Adipose tissue (tissue), 3 donors: ENCODE results near the gene C3. TPM values are rescaled to one million over a fixed set of nuclear protein-coding genes. Genes with fewer than 3 reads are reported as not detected.

ENCODE experiments used
- H3K27ac ChIP-seq: one replicate; pipeline ENCODE4 v1.5.1; 2013; ENCODE audit warnings: low read depth, low read length
- WGBS, 3 donors: extraction: QIAGEN DNeasy Blood & Tissue Kit; methylation state at CpG; one replicate each; pipeline ENCODE4 v1.1.7; 2013; 5-methylcytosine and 5-hydroxymethylcytosine counted together
- polyA plus RNA-seq, 3 donors: library from polyadenylated mRNA; stranded (reverse); fragments of 200-250 nt; gene quantifications; one replicate each; pipeline ENCODE4 v1.2.3, GENCODE V29; 2013
- donor health status: healthy with polysubstance abuse.
- donor health status: Bipolar disorder and iron deficiency.
- donor health status: healthy.

The C3 gene
- polyA plus RNA-seq, 3 donors = 538 to 982 (median 581) TPM

GRCh38 chr19:6735181-6735911 lies 14.9 kb upstream of the C3 start:
- no peak overlapping the region for H3K27ac ChIP-seq

GRCh38 chr19:6734096-6734696 lies 13.7 kb upstream of the C3 start:
- WGBS, 3 donors = 77 to 81% (median 79%) methylated on average over 20 of the region's 20 CpGs
- no peak overlapping the region for H3K27ac ChIP-seq

More at GRCh38 chr19:6735181-6735911, 14.9 kb upstream of the C3 start:
- 69 to 77% (median 73%) methylated on average over 15 of the region's 15 CpGs for WGBS, 3 donors

GRCh38 chr19:6733338-6734095 lies 13.1 kb upstream of the C3 start:
- 91 to 96% (median 96%) methylated on average over 26 to 29 of the region's 29 CpGs for WGBS, 3 donors
- no peak overlapping the region for H3K27ac ChIP-seq

- H3K27ac ChIP-seq = no peak overlapping the region
- 88 to 92% (median 92%) methylated on average over 20 to 21 of the region's 21 CpGs for WGBS, 3 donors
Measured at GRCh38 chr19:6732803-6733337, 12.4 kb upstream of the C3 start.

DNA sequence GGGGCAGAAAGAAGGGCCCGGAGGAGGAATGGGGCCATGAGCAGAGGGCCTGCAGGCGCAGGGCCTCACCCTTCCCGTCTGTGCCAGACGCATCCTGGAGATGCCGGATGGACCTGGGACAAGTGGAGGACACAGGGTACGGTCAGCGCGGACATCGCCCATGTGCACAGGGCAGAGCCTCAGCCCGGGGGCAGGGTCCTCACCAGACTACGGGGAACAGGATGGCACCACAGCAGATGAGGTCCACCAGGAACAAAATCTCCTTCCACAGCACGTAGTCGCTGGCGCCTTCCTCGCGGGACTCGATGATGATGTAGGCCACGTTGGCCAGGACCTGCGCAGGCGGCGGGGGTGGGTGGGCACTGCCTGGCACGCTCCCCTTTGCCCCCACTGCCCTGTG lies 11.4 kb upstream of the C3 start:
- no peak overlapping the region for H3K27ac ChIP-seq
- WGBS, 3 donors = 88 to 94% (median 93%) methylated on average over 22 of the region's 22 CpGs

DNA sequence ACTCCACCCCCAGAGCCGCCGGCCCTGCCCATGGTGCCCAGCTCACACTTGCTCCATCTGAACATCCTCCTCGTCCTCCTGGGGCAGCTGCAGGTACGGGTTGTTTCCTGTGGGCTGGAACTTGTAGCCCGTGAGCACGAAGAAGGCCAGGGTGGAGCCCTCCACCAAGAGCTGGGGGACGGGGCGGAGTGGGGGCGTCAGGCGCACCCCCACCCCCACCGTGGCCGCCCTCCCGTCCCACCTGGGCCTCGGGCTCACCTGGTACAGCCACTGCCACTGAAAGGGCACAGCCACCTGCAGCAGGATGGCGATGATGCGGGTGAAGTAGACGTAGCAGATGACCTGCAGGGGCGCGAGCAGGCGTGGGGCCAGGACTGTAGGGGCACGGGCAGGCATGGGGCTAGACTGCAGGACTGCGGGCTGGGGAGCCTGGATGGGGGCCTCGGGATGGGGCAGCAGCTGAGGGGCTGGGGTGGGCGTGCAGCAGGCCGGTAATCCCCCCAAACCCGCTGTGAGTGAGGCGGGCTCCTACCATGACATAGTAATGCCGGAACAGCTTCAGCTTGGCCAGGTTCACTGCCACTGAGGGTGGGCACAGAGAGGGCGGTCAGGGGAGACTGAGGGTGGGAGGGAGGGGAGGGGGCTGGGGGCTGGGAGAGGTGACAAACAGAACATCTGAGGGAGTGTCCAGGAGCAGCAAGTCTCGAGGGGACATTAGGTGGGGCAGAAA lies 10.7 kb upstream of the C3 start:
- WGBS, 3 donors = 85 to 91% (median 86%) methylated on average over 28 to 30 of the region's 30 CpGs
- H3K27ac ChIP-seq = no peak overlapping the region

- H3K27ac ChIP-seq = no peak overlapping the region
- 39 to 78% (median 71%) methylated on average over 26 to 27 of the region's 27 CpGs for WGBS, 3 donors
Measured at GRCh38 chr19:6730153-6730804, 9.8 kb upstream of the C3 start.

DNA sequence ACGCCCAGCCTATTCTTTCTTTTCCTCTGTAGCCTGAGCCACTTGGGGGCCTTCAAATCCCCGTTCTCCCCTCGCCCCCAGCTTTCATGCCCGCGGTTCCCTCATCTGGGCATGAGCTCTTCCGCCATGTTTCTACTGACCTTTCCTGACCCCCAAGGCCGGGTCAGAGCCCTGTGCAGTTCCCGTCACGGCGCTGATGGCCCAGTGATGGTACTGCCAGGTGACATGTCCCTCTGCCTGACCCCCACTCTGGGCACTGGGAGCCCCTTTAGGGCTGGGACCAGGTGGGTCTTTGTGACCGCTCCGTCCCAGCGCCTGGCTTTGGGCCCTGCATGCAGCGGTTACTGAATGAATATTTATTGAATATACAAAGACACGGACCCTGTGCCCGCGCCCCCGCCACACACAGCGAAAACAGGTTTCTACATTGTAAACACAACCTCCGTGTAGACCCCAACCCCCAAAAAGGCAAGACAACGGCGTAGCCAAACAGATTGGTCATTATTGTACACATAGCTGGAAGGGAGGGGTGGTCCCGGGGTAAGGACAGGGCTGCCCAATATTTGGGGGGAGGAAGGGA lies 9.2 kb upstream of the C3 start:
- no peak overlapping the region for H3K27ac ChIP-seq
- WGBS, 3 donors = 78 to 94% (median 90%) methylated on average over 23 of the region's 23 CpGs

GRCh38 chr19:6728346-6728745 lies 7.9 kb upstream of the C3 start:
- 15 to 42% (median 22%) methylated on average over 8 of the region's 8 CpGs for WGBS, 3 donors
- H3K27ac ChIP-seq = no peak overlapping the region

DNA sequence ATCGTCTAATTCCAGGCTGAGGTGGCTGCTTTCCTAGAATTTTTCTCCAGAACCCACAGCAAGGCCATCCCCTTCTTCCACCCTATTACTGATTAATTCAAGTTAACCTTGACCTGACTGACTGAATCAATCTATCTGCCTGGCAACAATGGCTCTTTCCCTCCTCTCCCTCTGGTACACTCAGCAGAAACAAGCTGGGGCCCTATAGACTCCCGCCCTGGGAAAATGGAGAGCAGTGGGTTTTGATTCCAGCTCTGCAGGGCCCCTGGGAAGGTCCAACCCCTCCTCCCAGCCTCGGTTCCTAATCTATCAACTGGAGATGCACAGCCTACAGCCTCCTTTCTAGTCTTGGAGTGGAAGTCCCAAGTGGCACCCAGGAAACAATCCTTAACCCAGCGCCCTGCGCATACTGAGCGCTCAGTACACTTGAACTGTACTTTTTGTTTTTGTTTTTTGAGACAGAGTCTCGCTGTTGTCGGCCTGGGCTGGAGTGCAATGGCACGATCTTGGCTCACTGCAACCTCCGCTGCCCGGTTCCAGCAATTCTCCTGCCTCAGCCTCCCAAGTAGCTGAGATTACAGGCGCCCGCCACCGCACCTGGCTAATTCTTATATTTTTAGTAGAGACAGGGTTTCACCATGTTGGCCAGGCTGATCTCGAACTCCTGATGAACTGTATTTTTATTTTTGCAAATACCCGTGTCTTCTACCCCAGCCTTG lies 5.2 kb upstream of the C3 start:
- 71 to 83% (median 83%) methylated on average over 16 of the region's 16 CpGs for WGBS, 3 donors
- no peak overlapping the region for H3K27ac ChIP-seq

GRCh38 chr19:6724631-6725492 lies 4.4 kb upstream of the C3 start:
- H3K27ac ChIP-seq = no peak overlapping the region

DNA sequence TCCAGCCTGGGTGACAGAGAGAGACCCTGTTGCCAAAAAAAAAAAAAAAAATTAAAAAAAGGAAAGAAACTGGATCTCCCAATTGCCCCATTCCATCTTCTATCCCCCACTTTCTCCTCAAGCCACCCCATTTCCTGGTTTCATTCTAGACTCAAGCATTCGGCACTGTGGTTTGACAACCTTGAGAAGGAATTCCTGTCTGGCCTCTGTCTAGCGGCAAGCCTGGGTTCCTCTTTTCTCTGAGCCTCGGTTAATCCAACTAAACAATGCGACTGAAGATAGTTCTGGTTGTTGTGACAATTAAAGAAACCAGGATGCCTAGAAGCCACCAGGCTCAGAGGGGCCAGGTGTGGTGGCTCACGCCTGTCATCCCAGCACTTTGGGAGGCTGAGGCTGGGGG lies 3.3 kb upstream of the C3 start:
- peak overlapping the region; percentile 48 for H3K27ac ChIP-seq
- 33 to 54% (median 43%) methylated on average over 5 of the region's 5 CpGs for WGBS, 3 donors

More at GRCh38 chr19:6724631-6725492, 4.4 kb upstream of the C3 start:
- WGBS, 3 donors = 51 to 63% (median 60%) methylated on average over 15 of the region's 15 CpGs

DNA sequence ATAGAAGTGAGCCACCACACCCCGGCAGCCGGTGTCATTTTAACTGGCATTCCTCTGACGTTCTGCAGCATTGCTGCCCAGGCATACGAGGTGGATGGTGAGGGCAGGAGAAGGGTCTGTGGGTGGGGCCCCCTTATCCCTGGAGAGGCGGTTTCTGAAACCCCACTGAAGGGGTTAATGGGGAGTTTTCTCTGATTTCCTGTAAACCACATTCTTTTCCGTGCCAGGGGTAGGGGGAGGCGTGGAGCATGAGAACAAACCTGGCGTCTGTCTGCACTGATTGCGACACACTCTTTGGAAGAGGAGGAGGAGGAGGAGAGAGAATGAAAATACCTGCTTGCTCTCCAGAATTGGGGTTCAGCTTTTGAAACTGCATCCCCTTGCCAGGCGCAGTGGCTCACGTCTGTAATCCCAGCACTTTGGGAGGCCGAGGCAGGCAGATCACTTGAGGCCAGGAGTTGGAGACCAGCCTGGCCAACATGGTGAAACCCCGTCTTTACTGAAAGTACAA lies 2.7 kb upstream of the C3 start:
- H3K27ac ChIP-seq = no peak overlapping the region
- 13 to 21% (median 17%) methylated on average over 13 of the region's 13 CpGs for WGBS, 3 donors

- WGBS, 3 donors = 69 to 74% (median 70%) methylated on average over 5 of the region's 5 CpGs
- H3K27ac ChIP-seq = no peak overlapping the region
Measured at GRCh38 chr19:6721773-6722172, 1.3 kb upstream of the C3 start.

DNA sequence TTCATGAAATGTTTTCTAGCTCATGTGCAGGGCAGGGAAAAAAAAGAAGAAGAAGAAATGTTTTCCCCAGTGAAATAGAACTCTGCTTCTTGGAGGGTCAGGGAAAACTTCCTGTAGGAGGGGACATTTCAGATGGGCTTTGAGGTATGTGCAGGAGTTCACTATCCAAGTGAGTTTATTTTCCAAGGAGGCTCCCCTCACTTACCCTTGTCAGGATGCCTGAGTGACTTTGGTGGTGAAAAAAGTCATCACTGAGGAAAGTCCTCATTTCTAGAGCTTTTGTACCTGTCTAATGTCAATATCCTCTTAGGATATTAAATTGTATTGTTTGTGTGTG lies 656 bp upstream of the C3 start:
- no peak overlapping the region for H3K27ac ChIP-seq

DNA sequence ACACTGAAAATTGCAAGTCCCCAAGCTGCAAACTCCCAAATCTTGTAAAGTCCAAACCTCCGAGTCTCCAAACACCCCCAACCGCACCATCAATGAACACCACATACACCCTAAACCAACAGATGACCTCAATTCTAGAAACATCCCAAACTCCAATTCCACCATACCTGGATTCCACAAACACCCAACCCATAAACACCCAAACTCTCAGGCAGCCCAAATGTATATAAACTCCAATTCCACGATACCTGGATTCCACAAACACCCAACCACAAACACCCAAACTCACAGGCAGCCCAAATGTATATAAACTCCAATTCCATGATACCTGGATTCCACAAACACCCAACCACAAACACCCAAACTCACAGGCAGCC lies 470 bp downstream of the C3 start:
- 60 to 95% (median 77%) methylated on average over 3 of the region's 3 CpGs for WGBS, 3 donors
- H3K27ac ChIP-seq = no peak overlapping the region
